Measurements from ENCODE around the gene FRMD4A.

GRCh38 chr10:14355750-14356149, 25.0 kb upstream of the FRMD4A start:
- no peak for TF ChIP-seq CTCF (IDR thresholded peaks at IDR 0.05; ENCODE audit: low read length)
- no peak for TF ChIP-seq EZH2 (optimal IDR thresholded peaks at IDR 0.05; ENCODE audit: low read depth, low read length)

Measured in MM.1S (cell line).